Endodermal cell (in vitro differentiated cells): ENCODE results near the gene ACSM6. TPM values are rescaled to one million over a fixed set of nuclear protein-coding genes. Genes with fewer than 3 reads are reported as not detected.

Source experiments
- DNase-seq: peaks from one replicate; pipeline ENCODE4 v3.0.0-alpha.2; 2017
- H3K27ac ChIP-seq: 2 replicates; pipeline ENCODE4 v1.5.1; 2013; ENCODE audit warnings: mild to moderate bottlenecking, low read depth, low read length, moderate library complexity
- H3K27me3 ChIP-seq: 2 replicates; pipeline ENCODE4 v1.6.1; 2013; ENCODE audit warnings: mild to moderate bottlenecking, low read length, moderate library complexity; ENCODE audit not compliant: insufficient read depth, control insufficient read depth, poor library complexity, severe bottlenecking
- H3K36me3 ChIP-seq: 2 replicates; pipeline ENCODE4 v1.7.0; 2013; ENCODE audit warnings: mild to moderate bottlenecking, low read length, moderate library complexity; ENCODE audit not compliant: control insufficient read depth, insufficient read depth
- H3K4me1 ChIP-seq: one replicate; pipeline ENCODE4 v1.7.0; 2013; ENCODE audit warnings: low read length; ENCODE audit not compliant: control insufficient read depth, insufficient read depth
- H3K4me3 ChIP-seq: 2 replicates; pipeline ENCODE4 v1.5.1; 2013; ENCODE audit warnings: mild to moderate bottlenecking, low read length, moderate library complexity
- H3K9ac ChIP-seq: 2 replicates; pipeline ENCODE4 v1.6.1; 2013; ENCODE audit warnings: mild to moderate bottlenecking, low read length, moderate library complexity; ENCODE audit not compliant: poor library complexity, severe bottlenecking; ENCODE audit errors: extremely low read depth
- H3K9me3 ChIP-seq: 2 replicates; pipeline ENCODE4 v1.6.1; 2013; ENCODE audit warnings: mild to moderate bottlenecking, low read length, moderate library complexity; ENCODE audit not compliant: control insufficient read depth
- H3K27ac Mint-ChIP-seq: 2 replicates; pipeline ENCODE4 v1.8.0; 2020; ENCODE audit warnings: mixed read lengths
- H3K27me3 Mint-ChIP-seq: 2 replicates; pipeline ENCODE4 v1.8.0; 2021; ENCODE audit warnings: mild to moderate bottlenecking, mixed read lengths; ENCODE audit not compliant: insufficient read depth
- H3K36me3 Mint-ChIP-seq: 2 replicates; pipeline ENCODE4 v1.8.0; 2020; ENCODE audit warnings: low read depth, mixed read lengths
- H3K4me1 Mint-ChIP-seq: 2 replicates; pipeline ENCODE4 v1.8.0; 2020; ENCODE audit warnings: mixed read lengths
- H3K4me3 Mint-ChIP-seq: 2 replicates; pipeline ENCODE4 v1.8.0; 2020; ENCODE audit warnings: mild to moderate bottlenecking, moderate library complexity, mixed read lengths
- H3K9me3 Mint-ChIP-seq: 2 replicates; pipeline ENCODE4 v1.8.0; 2020; ENCODE audit warnings: mild to moderate bottlenecking, mixed read lengths
- CTCF ChIP-seq: fragments of 200-600 bp; sonication (generic); conservative IDR thresholded peaks from 2 replicates; pipeline ENCODE4 v1.5.0; 2021; ENCODE audit warnings: antibody characterized with exemption, mild to moderate bottlenecking
- WGBS, 2 experiments: methylation state at CpG; one replicate each; pipeline versions ENCODE4 v1.1.5 to v1.1.7; 2013; ENCODE audit warnings: missing lambda C conversion rate in 2 of 2, mixed read lengths in 1 of 2; ENCODE audit not compliant: insufficient coverage in 1 of 2, insufficient read length in 1 of 2; 5-methylcytosine and 5-hydroxymethylcytosine counted together
- total RNA-seq, 2 donors: library from RNA; stranded (reverse); fragmentation: NEBNext Ultra II Directional in 1 of 2; extraction: Animal tissue kit (Norgen Biotek cat#: 25700) in 1 of 2; gene quantifications; 2 replicates in 1 of 2; 3 replicates in 1 of 2; pipeline ENCODE4 v1.2.1, GENCODE V29; 2021

Gene ACSM6
- total RNA-seq, 2 donors from 2014 or later = not detected

GRCh38 chr10:95176101-95176500, 17.9 kb upstream of the ACSM6 start:
- no peak for DNase-seq
- no peaks in the 10 kb centered on the region for H3K36me3 ChIP-seq
- no peaks in the 10 kb centered on the region for H3K27me3 ChIP-seq
- H3K27ac ChIP-seq = no peak overlapping the region
- no peaks in the 10 kb centered on the region for H3K27me3 Mint-ChIP-seq
- TF ChIP-seq CTCF = peak; percentile 59
- H3K9ac ChIP-seq = no peak overlapping the region
- no peaks in the 10 kb centered on the region for H3K4me1 Mint-ChIP-seq
- no peak overlapping the region for H3K27ac Mint-ChIP-seq
- no peak overlapping the region for H3K4me3 ChIP-seq
- peaks cover 19% of the 10 kb centered on the region for H3K36me3 Mint-ChIP-seq
- H3K9me3 Mint-ChIP-seq = peaks cover 18% of the 10 kb centered on the region
- no peak overlapping the region for H3K4me3 Mint-ChIP-seq
- no peaks in the 10 kb centered on the region for H3K4me1 ChIP-seq
- 80 to 96% methylated on average over 1 to 2 of the region's 2 CpGs for WGBS, 2 experiments
- H3K9me3 ChIP-seq = peaks cover 6% of the 10 kb centered on the region

- DNase-seq = no peak
- H3K4me1 ChIP-seq = no peaks in the 10 kb centered on the region
- Mint-ChIP-seq H3K36me3 (peaks cover 19% of the 10 kb centered on the region), H3K9me3 (peaks cover 18% of the 10 kb centered on the region), H3K27ac (no peak overlapping the region), H3K4me3 (no peak overlapping the region), H3K27me3 (no peaks in the 10 kb centered on the region), H3K4me1 (no peaks in the 10 kb centered on the region)
- peaks cover 6% of the 10 kb centered on the region for H3K9me3 ChIP-seq
- no peak overlapping the region for H3K27ac ChIP-seq
- no peak for TF ChIP-seq CTCF
- no peaks in the 10 kb centered on the region for H3K36me3 ChIP-seq
- no peak overlapping the region for H3K9ac ChIP-seq
- no peaks in the 10 kb centered on the region for H3K27me3 ChIP-seq
- no peak overlapping the region for H3K4me3 ChIP-seq
These were observed 16.6 kb upstream of the ACSM6 start for GRCh38 chr10:95177429-95177828.

- WGBS, 2 experiments = 100% methylated on average over 1 of the region's 1 CpG; no CpG with 5 or more reads in 1 of the 2 experiments
- H3K27me3 ChIP-seq = no peaks in the 10 kb centered on the region
- H3K36me3 Mint-ChIP-seq = peaks cover 19% of the 10 kb centered on the region
- no peak overlapping the region for H3K4me3 Mint-ChIP-seq
- H3K4me3 ChIP-seq = no peak overlapping the region
- no peak overlapping the region for H3K27ac Mint-ChIP-seq
- H3K27me3 Mint-ChIP-seq = no peaks in the 10 kb centered on the region
- no peak for TF ChIP-seq CTCF
- peaks cover 18% of the 10 kb centered on the region for H3K9me3 Mint-ChIP-seq
- peaks cover 6% of the 10 kb centered on the region for H3K9me3 ChIP-seq
- H3K36me3 ChIP-seq = no peaks in the 10 kb centered on the region
- no peak overlapping the region for H3K9ac ChIP-seq
- H3K27ac ChIP-seq = no peak overlapping the region
- DNase-seq = no peak
- peaks cover 3% of the 10 kb centered on the region for H3K4me1 Mint-ChIP-seq
- H3K4me1 ChIP-seq = no peaks in the 10 kb centered on the region
These were observed 15.8 kb upstream of the ACSM6 start for GRCh38 chr10:95178266-95178665.
